Neural progenitor cell (in vitro differentiated cells): ENCODE data around the gene SKI.

ENCODE experiments used
- EZH2 ChIP-seq: fragments of 200-600 bp; sonication (generic); IDR thresholded peaks from 2 replicates; pipeline ENCODE4 v1.6.1; 2017; ENCODE audit warnings: antibody characterized with exemption, mild to moderate bottlenecking, moderate library complexity
- TF ChIP-seq, protein P1 (sequence below): fragments of 200-600 bp; sonication (generic); IDR thresholded peaks from 2 replicates; pipeline ENCODE4 v1.5.1; 2017; ENCODE audit warnings: antibody characterized with exemption, mild to moderate bottlenecking

DNA sequence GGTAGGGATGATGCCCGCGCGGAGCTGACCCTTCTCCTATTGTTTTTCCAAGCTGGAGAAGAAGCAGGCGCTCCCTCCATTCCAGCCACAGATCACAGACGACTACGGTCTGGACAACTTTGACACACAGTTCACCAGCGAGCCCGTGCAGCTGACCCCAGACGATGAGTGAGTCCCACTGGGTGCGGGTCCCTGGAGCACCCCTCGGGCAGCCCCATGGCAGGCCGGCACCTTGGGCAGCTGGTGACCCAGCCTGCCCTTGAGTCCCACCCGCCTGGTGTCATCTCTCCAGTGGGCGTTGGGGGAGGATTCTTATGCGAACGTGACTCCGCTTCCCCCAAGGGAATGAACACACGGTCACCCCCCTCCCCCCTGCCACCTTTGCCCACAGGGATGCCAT, 43.6 kb upstream of the SKI start:
- TF ChIP-seq, protein P1, sequence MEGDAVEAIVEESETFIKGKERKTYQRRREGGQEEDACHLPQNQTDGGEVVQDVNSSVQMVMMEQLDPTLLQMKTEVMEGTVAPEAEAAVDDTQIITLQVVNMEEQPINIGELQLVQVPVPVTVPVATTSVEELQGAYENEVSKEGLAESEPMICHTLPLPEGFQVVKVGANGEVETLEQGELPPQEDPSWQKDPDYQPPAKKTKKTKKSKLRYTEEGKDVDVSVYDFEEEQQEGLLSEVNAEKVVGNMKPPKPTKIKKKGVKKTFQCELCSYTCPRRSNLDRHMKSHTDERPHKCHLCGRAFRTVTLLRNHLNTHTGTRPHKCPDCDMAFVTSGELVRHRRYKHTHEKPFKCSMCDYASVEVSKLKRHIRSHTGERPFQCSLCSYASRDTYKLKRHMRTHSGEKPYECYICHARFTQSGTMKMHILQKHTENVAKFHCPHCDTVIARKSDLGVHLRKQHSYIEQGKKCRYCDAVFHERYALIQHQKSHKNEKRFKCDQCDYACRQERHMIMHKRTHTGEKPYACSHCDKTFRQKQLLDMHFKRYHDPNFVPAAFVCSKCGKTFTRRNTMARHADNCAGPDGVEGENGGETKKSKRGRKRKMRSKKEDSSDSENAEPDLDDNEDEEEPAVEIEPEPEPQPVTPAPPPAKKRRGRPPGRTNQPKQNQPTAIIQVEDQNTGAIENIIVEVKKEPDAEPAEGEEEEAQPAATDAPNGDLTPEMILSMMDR, result no peak
- TF ChIP-seq EZH2, result no peak
